HEK293 (cell line): ENCODE data around the gene ANXA2.
A peak's percentile ranks its signal among the peaks of the same experiment; 100 is the strongest.

Experiments
- CTCF ChIA-PET: fragments of 350-600 bp; formaldehyde crosslinking; extraction: SDS; loops from one replicate; lab custom pipeline; 2021; ENCODE audit warnings: antibody characterized with exemption; lab: Yijun Ruan, JAX
- POLR2A ChIA-PET: fragments of 300-600 bp; formaldehyde crosslinking; extraction: SDS; loops from one replicate; lab custom pipeline; 2020; ENCODE audit warnings: antibody characterized with exemption, inconsistent platforms; lab: Yijun Ruan, JAX
- H3K27ac ChIP-seq: fragments of 200-500 bp; sonication (Bioruptor generic); 2 replicates; pipeline ENCODE4 v1.5.1; 2014; ENCODE audit warnings: low read depth, low read length, control low read depth, inconsistent platforms; ENCODE audit errors: extremely low read depth
- H3K36me3 ChIP-seq, 2 experiments: fragments of 200-500 bp in 1 of 2; sonication (Bioruptor generic) in 1 of 2; 1 replicate in 1 of 2; 2 replicates in 1 of 2; pipeline ENCODE4 v1.5.1; 2014 to 2017; ENCODE audit warnings: inconsistent platforms in 2 of 2, low read length in 2 of 2; ENCODE audit not compliant: control insufficient read depth in 2 of 2, insufficient read depth in 1 of 2
- H3K4me1 ChIP-seq: fragments of 200-500 bp; sonication (Bioruptor generic); 2 replicates; pipeline ENCODE4 v1.5.1; 2014; ENCODE audit warnings: mild to moderate bottlenecking, low read length, inconsistent platforms; ENCODE audit not compliant: control insufficient read depth, insufficient read depth
- H3K4me3 ChIP-seq: 2 replicates; pipeline ENCODE4 v1.5.1; 2011; ENCODE audit warnings: low read depth, mild to moderate bottlenecking, control low read depth, low read length, moderate library complexity
- H3K9me3 ChIP-seq: fragments of 200-500 bp; sonication (Bioruptor generic); 2 replicates; pipeline ENCODE4 v1.5.1; 2014; ENCODE audit warnings: low read depth, low read length, inconsistent platforms; ENCODE audit not compliant: control insufficient read depth, insufficient read depth
- GLIS1 ChIP-seq: fragments of 450-650 bp; formaldehyde crosslinking; IDR thresholded peaks from 2 replicates; pipeline ENCODE4 v1.5.1; 2016; ENCODE audit warnings: missing biosample characterization, missing genetic modification characterization
- HOXA7 ChIP-seq: sonication (generic); formaldehyde crosslinking; IDR thresholded peaks from 2 replicates; pipeline ENCODE4 v1.8.1; 2022; ENCODE audit warnings: missing genetic modification reagents, borderline replicate concordance
- KLF8 ChIP-seq: fragments of 450-650 bp; formaldehyde crosslinking; IDR thresholded peaks from 2 replicates; pipeline ENCODE4 v1.5.1; 2016; ENCODE audit warnings: missing biosample characterization, missing genetic modification characterization
- TCF7L2 ChIP-seq: IDR thresholded peaks from 2 replicates; pipeline ENCODE4 v1.6.1; 2011; ENCODE audit warnings: low read depth, mild to moderate bottlenecking, inconsistent platforms, low read length, moderate library complexity, borderline replicate concordance
- ZBTB20 ChIP-seq: fragments of 450-650 bp; formaldehyde crosslinking; IDR thresholded peaks from 2 replicates; pipeline ENCODE4 v1.5.1; 2016; ENCODE audit warnings: missing biosample characterization, missing genetic modification characterization
- ZNF157 ChIP-seq: fragments of 450-650 bp; formaldehyde crosslinking; IDR thresholded peaks from 2 replicates; pipeline ENCODE4 v1.5.1; 2016; ENCODE audit warnings: missing biosample characterization, missing genetic modification characterization
- ZNF2 ChIP-seq: fragments of 450-650 bp; formaldehyde crosslinking; IDR thresholded peaks from 2 replicates; pipeline ENCODE4 v1.5.1; 2016; ENCODE audit warnings: missing biosample characterization, missing genetic modification characterization
- ZNF311 ChIP-seq: fragments of 450-650 bp; formaldehyde crosslinking; IDR thresholded peaks from 2 replicates; pipeline ENCODE4 v1.5.1; 2017; ENCODE audit warnings: missing biosample characterization, missing genetic modification characterization, borderline replicate concordance
- ZNF335 ChIP-seq: fragments of 450-650 bp; formaldehyde crosslinking; conservative IDR thresholded peaks from 2 replicates; pipeline ENCODE4 v1.5.1; 2016; ENCODE audit warnings: missing biosample characterization, missing genetic modification characterization
- ZNF394 ChIP-seq: fragments of 450-650 bp; formaldehyde crosslinking; IDR thresholded peaks from 2 replicates; pipeline ENCODE4 v1.5.1; 2016; ENCODE audit warnings: missing biosample characterization, missing genetic modification characterization, mild to moderate bottlenecking, moderate library complexity, borderline replicate concordance
- ZNF677 ChIP-seq: fragments of 450-650 bp; IDR thresholded peaks from 2 replicates; pipeline ENCODE4 v1.5.0; 2018; ENCODE audit warnings: missing biosample characterization, mild to moderate bottlenecking, missing genetic modification characterization, moderate library complexity
- ZXDB ChIP-seq: fragments of 450-650 bp; formaldehyde crosslinking; IDR thresholded peaks from 2 replicates; pipeline ENCODE4 v1.5.1; 2016; ENCODE audit warnings: missing biosample characterization, missing genetic modification characterization
- TF ChIP-seq, protein P1 (sequence below): fragments of 450-650 bp; formaldehyde crosslinking; IDR thresholded peaks from 2 replicates; pipeline ENCODE4 v1.5.1; 2016; ENCODE audit warnings: missing biosample characterization, missing genetic modification characterization
- TF ChIP-seq, protein P2 (sequence below): fragments of 450-650 bp; formaldehyde crosslinking; IDR thresholded peaks from 2 replicates; pipeline ENCODE4 v1.5.1; 2016; ENCODE audit warnings: missing biosample characterization, missing genetic modification characterization, borderline replicate concordance
- TF ChIP-seq, protein P3 (sequence below): fragments of 450-650 bp; formaldehyde crosslinking; IDR thresholded peaks from 2 replicates; pipeline ENCODE4 v1.5.1; 2016; ENCODE audit warnings: missing biosample characterization, missing genetic modification characterization
- TF ChIP-seq, protein P4 (sequence below): fragments of 450-650 bp; IDR thresholded peaks from 2 replicates; pipeline ENCODE4 v1.5.1; 2018; ENCODE audit warnings: missing biosample characterization, mild to moderate bottlenecking, missing genetic modification characterization
- TF ChIP-seq, protein P5 (sequence below): fragments of 450-650 bp; IDR thresholded peaks from 2 replicates; pipeline ENCODE4 v1.5.1; 2018; ENCODE audit warnings: missing biosample characterization, missing genetic modification characterization
- TF ChIP-seq, protein P6 (sequence below): fragments of 450-650 bp; formaldehyde crosslinking; IDR thresholded peaks from 2 replicates; pipeline ENCODE4 v1.5.1; 2017; ENCODE audit warnings: missing biosample characterization, missing genetic modification characterization
- TF ChIP-seq, protein P7 (sequence below): fragments of 450-650 bp; formaldehyde crosslinking; IDR thresholded peaks from 2 replicates; pipeline ENCODE4 v1.5.1; 2016; ENCODE audit warnings: missing biosample characterization, missing genetic modification characterization

Gene ANXA2

DNA sequence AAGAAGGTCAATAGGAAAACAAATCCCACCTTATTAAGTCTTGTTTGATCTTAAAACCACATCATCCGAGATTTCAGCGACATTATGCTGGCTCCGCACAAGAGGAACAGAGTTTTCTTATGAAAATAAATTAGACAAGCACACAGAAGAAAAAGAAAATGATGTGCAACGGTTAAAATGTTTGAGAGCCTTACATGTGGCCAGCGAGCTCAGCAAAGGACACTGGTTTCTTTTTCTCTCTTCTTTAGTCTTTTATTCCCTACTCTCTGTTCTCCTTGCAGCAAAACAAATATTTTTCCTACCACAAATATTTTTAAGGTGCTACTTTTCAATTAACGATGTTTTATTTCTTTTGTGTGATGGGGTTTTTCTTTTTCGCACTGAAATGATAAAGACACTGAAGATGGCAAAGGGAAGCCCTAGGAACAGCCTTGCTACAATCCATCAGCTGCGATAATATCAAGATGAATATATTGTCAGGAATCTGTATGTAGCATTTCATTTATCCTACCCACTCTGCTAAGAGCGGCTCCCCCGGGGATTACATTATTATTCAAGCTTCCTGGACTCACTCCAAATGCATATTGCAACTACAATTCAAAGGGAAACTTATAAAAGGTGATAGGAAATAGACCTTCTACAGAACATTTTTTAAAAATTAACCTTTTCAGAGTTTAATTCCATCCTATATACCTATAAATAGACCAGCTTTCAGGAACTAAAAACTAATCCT is 72.9 kb downstream of the ANXA2 start:
- Histone ChIP-seq H3K27ac (no peak overlapping the region), H3K9me3 (no peaks in the 10 kb centered on the region), H3K36me3 (no peaks in the 10 kb centered on the region), H3K4me1 (0 out of 2 replicates have a peak, but pooled peaks cover 6% of the 10 kb centered on the region), H3K4me3 (no peak overlapping the region)
- POLR2A ChIA-PET, result no interaction called here
- TF ChIP-seq GLIS1 (tag by site-specific recombination) (0 out of 2 replicates have a peak, but pooled peaks have one; percentile 17), ZNF2 (tag by site-specific recombination) (no peak), TCF7L2 (no peak), KLF8 (tag by site-specific recombination) (no peak), ZXDB (tag by site-specific recombination) (no peak), ZNF157 (tag by site-specific recombination) (no peak), ZBTB20 (peak; percentile 94), ZNF394 (tag by site-specific recombination) (no peak), ZNF311 (tag by site-specific recombination) (no peak), HOXA7 (CRISPR knock-in tag) (no peak), ZNF335 (tag by site-specific recombination) (no peak), ZNF677 (tag by site-specific recombination) (no peak)
- TF ChIP-seq, protein P1, sequence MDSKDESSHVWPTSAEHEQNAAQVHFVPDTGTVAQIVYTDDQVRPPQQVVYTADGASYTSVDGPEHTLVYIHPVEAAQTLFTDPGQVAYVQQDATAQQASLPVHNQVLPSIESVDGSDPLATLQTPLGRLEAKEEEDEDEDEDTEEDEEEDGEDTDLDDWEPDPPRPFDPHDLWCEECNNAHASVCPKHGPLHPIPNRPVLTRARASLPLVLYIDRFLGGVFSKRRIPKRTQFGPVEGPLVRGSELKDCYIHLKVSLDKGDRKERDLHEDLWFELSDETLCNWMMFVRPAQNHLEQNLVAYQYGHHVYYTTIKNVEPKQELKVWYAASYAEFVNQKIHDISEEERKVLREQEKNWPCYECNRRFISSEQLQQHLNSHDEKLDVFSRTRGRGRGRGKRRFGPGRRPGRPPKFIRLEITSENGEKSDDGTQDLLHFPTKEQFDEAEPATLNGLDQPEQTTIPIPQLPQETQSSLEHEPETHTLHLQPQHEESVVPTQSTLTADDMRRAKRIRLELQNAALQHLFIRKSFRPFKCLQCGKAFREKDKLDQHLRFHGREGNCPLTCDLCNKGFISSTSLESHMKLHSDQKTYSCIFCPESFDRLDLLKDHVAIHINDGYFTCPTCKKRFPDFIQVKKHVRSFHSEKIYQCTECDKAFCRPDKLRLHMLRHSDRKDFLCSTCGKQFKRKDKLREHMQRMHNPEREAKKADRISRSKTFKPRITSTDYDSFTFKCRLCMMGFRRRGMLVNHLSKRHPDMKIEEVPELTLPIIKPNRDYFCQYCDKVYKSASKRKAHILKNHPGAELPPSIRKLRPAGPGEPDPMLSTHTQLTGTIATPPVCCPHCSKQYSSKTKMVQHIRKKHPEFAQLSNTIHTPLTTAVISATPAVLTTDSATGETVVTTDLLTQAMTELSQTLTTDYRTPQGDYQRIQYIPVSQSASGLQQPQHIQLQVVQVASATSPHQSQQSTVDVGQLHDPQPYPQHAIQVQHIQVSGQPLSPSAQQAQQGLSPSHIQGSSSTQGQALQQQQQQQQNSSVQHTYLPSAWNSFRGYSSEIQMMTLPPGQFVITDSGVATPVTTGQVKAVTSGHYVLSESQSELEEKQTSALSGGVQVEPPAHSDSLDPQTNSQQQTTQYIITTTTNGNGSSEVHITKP (tag by site-specific recombination), result 0 out of 2 replicates have a peak, but pooled peaks have one; percentile 6
- TF ChIP-seq, protein P2, sequence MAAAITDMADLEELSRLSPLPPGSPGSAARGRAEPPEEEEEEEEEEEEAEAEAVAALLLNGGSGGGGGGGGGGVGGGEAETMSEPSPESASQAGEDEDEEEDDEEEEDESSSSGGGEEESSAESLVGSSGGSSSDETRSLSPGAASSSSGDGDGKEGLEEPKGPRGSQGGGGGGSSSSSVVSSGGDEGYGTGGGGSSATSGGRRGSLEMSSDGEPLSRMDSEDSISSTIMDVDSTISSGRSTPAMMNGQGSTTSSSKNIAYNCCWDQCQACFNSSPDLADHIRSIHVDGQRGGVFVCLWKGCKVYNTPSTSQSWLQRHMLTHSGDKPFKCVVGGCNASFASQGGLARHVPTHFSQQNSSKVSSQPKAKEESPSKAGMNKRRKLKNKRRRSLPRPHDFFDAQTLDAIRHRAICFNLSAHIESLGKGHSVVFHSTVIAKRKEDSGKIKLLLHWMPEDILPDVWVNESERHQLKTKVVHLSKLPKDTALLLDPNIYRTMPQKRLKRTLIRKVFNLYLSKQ (tag by site-specific recombination), result no peak
- TF ChIP-seq, protein P3, sequence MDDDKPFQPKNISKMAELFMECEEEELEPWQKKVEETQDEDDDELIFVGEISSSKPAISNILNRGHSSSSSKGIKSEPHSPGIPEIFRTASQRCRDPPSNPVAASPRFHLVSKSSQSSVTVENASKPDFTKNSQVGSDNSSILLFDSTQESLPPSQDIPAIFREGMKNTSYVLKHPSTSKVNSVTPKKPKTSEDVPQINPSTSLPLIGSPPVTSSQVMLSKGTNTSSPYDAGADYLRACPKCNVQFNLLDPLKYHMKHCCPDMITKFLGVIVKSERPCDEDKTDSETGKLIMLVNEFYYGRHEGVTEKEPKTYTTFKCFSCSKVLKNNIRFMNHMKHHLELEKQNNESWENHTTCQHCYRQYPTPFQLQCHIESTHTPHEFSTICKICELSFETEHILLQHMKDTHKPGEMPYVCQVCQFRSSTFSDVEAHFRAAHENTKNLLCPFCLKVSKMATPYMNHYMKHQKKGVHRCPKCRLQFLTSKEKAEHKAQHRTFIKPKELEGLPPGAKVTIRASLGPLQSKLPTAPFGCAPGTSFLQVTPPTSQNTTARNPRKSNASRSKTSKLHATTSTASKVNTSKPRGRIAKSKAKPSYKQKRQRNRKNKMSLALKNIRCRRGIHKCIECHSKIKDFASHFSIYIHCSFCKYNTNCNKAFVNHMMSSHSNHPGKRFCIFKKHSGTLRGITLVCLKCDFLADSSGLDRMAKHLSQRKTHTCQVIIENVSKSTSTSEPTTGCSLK (tag by site-specific recombination), result no peak
- TF ChIP-seq, protein P4, sequence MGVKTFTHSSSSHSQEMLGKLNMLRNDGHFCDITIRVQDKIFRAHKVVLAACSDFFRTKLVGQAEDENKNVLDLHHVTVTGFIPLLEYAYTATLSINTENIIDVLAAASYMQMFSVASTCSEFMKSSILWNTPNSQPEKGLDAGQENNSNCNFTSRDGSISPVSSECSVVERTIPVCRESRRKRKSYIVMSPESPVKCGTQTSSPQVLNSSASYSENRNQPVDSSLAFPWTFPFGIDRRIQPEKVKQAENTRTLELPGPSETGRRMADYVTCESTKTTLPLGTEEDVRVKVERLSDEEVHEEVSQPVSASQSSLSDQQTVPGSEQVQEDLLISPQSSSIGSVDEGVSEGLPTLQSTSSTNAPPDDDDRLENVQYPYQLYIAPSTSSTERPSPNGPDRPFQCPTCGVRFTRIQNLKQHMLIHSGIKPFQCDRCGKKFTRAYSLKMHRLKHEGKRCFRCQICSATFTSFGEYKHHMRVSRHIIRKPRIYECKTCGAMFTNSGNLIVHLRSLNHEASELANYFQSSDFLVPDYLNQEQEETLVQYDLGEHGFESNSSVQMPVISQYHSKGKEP (tag by site-specific recombination), result 0 out of 2 replicates have a peak, but pooled peaks have one; percentile 29
- TF ChIP-seq, protein P5, sequence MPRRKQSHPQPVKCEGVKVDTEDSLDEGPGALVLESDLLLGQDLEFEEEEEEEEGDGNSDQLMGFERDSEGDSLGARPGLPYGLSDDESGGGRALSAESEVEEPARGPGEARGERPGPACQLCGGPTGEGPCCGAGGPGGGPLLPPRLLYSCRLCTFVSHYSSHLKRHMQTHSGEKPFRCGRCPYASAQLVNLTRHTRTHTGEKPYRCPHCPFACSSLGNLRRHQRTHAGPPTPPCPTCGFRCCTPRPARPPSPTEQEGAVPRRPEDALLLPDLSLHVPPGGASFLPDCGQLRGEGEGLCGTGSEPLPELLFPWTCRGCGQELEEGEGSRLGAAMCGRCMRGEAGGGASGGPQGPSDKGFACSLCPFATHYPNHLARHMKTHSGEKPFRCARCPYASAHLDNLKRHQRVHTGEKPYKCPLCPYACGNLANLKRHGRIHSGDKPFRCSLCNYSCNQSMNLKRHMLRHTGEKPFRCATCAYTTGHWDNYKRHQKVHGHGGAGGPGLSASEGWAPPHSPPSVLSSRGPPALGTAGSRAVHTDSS (tag by site-specific recombination), result no peak
- TF ChIP-seq, protein P6, sequence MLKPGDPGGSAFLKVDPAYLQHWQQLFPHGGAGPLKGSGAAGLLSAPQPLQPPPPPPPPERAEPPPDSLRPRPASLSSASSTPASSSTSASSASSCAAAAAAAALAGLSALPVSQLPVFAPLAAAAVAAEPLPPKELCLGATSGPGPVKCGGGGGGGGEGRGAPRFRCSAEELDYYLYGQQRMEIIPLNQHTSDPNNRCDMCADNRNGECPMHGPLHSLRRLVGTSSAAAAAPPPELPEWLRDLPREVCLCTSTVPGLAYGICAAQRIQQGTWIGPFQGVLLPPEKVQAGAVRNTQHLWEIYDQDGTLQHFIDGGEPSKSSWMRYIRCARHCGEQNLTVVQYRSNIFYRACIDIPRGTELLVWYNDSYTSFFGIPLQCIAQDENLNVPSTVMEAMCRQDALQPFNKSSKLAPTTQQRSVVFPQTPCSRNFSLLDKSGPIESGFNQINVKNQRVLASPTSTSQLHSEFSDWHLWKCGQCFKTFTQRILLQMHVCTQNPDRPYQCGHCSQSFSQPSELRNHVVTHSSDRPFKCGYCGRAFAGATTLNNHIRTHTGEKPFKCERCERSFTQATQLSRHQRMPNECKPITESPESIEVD, result peak; percentile 65
- TF ChIP-seq, protein P7, sequence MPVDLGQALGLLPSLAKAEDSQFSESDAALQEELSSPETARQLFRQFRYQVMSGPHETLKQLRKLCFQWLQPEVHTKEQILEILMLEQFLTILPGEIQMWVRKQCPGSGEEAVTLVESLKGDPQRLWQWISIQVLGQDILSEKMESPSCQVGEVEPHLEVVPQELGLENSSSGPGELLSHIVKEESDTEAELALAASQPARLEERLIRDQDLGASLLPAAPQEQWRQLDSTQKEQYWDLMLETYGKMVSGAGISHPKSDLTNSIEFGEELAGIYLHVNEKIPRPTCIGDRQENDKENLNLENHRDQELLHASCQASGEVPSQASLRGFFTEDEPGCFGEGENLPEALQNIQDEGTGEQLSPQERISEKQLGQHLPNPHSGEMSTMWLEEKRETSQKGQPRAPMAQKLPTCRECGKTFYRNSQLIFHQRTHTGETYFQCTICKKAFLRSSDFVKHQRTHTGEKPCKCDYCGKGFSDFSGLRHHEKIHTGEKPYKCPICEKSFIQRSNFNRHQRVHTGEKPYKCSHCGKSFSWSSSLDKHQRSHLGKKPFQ (tag by site-specific recombination), result no peak
- CTCF ChIA-PET, result interaction anchor here (0.6 to 4.9 kb wide), 17 partner anchors 8 to 824 kb away, joined by 3 to 71 read pairs (median 7); partner anchors contain the start of gene BNIP2
